Measurements from ENCODE around the gene NBEA.

The NBEA gene

GRCh38 chr13:35333157-35333556 lies 391.1 kb downstream of the NBEA start:
- Histone ChIP-seq H3K4me2 (no peak overlapping the region), H3K27me3 (no peaks in the 10 kb centered on the region), H3K9ac (no peak overlapping the region), H3K4me3 (no peak overlapping the region), H4K20me1 (no peaks in the 10 kb centered on the region), H3K36me3 (no peaks in the 10 kb centered on the region), H3K27ac (no peak overlapping the region), H3K9me3 (replicated peaks in 1 of 11) (peaks cover 0 to 12% (median 5%) of the 10 kb centered on the region in 11 experiments; a peak in 6 of 22 replicates), H3K4me1 (no peaks in the 10 kb centered on the region)
- no peak for TF ChIP-seq Cebpa-rat (IDR thresholded peaks at IDR 0.05)

- no peak for TF ChIP-seq Cebpa-rat (IDR thresholded peaks at IDR 0.05)
- Histone ChIP-seq H3K27ac (no peak overlapping the region), H4K20me1 (no peaks in the 10 kb centered on the region), H3K4me2 (no peak overlapping the region), H3K9me3 (replicated peaks in 1 of 11) (no peaks in the 10 kb centered on the region), H3K27me3 (no peaks in the 10 kb centered on the region), H3K36me3 (no peaks in the 10 kb centered on the region), H3K4me3 (no peak overlapping the region), H3K4me1 (no peaks in the 10 kb centered on the region), H3K9ac (no peak overlapping the region)
Measured at GRCh38 chr13:35342440-35342839, 400.4 kb downstream of the NBEA start.

GRCh38 chr13:35343417-35343816 lies 401.3 kb downstream of the NBEA start:
- H3K4me3 ChIP-seq, result no peak overlapping the region
- TF ChIP-seq Cebpa-rat (IDR thresholded peaks at IDR 0.05), result no peak
- no peak overlapping the region for H3K4me2 ChIP-seq
- H3K4me1 ChIP-seq, result no peaks in the 10 kb centered on the region
- no peaks in the 10 kb centered on the region for H3K27me3 ChIP-seq
- no peaks in the 10 kb centered on the region for H3K36me3 ChIP-seq
- H4K20me1 ChIP-seq, result no peaks in the 10 kb centered on the region
- no peak overlapping the region for H3K27ac ChIP-seq
- H3K9me3 ChIP-seq (replicated peaks in 1 of 11), result no peaks in the 10 kb centered on the region
- no peak overlapping the region for H3K9ac ChIP-seq

GRCh38 chr13:35345992-35346391 lies 403.9 kb downstream of the NBEA start:
- Histone ChIP-seq H3K9ac (no peak overlapping the region), H3K4me1 (no peaks in the 10 kb centered on the region), H3K27ac (no peak overlapping the region), H3K4me3 (no peak overlapping the region), H3K36me3 (no peaks in the 10 kb centered on the region), H4K20me1 (no peaks in the 10 kb centered on the region), H3K9me3 (replicated peaks in 1 of 11) (no peaks in the 10 kb centered on the region), H3K4me2 (no peak overlapping the region), H3K27me3 (no peaks in the 10 kb centered on the region)
- TF ChIP-seq Cebpa-rat (IDR thresholded peaks at IDR 0.05), result no peak

GRCh38 chr13:35346494-35346893 lies 404.4 kb downstream of the NBEA start:
- no peaks in the 10 kb centered on the region for H3K36me3 ChIP-seq
- H3K27me3 ChIP-seq, result no peaks in the 10 kb centered on the region
- no peaks in the 10 kb centered on the region for H3K9me3 ChIP-seq (replicated peaks in 1 of 11)
- H3K4me2 ChIP-seq, result no peak overlapping the region
- H3K9ac ChIP-seq, result no peak overlapping the region
- no peak overlapping the region for H3K27ac ChIP-seq
- H4K20me1 ChIP-seq, result no peaks in the 10 kb centered on the region
- H3K4me3 ChIP-seq, result no peak overlapping the region
- no peak for TF ChIP-seq Cebpa-rat (IDR thresholded peaks at IDR 0.05)
- H3K4me1 ChIP-seq, result no peaks in the 10 kb centered on the region

GRCh38 chr13:35347679-35348205 lies 405.7 kb downstream of the NBEA start:
- Histone ChIP-seq H3K9me3 (replicated peaks in 1 of 11) (no peaks in the 10 kb centered on the region), H3K4me3 (no peak overlapping the region), H3K4me1 (no peaks in the 10 kb centered on the region), H3K27me3 (no peaks in the 10 kb centered on the region), H3K27ac (no peak overlapping the region), H3K9ac (no peak overlapping the region), H3K4me2 (no peak overlapping the region), H4K20me1 (no peaks in the 10 kb centered on the region), H3K36me3 (no peaks in the 10 kb centered on the region)
- TF ChIP-seq Cebpa-rat (IDR thresholded peaks at IDR 0.05), result no peak

- H3K4me2 ChIP-seq, result no peak overlapping the region
- H3K27me3 ChIP-seq, result no peaks in the 10 kb centered on the region
- no peaks in the 10 kb centered on the region for H3K36me3 ChIP-seq
- H4K20me1 ChIP-seq, result no peaks in the 10 kb centered on the region
- no peaks in the 10 kb centered on the region for H3K9me3 ChIP-seq (replicated peaks in 1 of 11)
- H3K4me3 ChIP-seq, result no peak overlapping the region
- H3K9ac ChIP-seq, result no peak overlapping the region
- H3K27ac ChIP-seq, result no peak overlapping the region
- H3K4me1 ChIP-seq, result no peaks in the 10 kb centered on the region
- no peak for TF ChIP-seq Cebpa-rat (IDR thresholded peaks at IDR 0.05)
Measured at GRCh38 chr13:35349052-35349451, 407.0 kb downstream of the NBEA start.

- H3K4me1 ChIP-seq, result no peaks in the 10 kb centered on the region
- TF ChIP-seq Cebpa-rat (IDR thresholded peaks at IDR 0.05), result no peak
- no peaks in the 10 kb centered on the region for H3K9me3 ChIP-seq (replicated peaks in 1 of 11)
- no peaks in the 10 kb centered on the region for H3K27me3 ChIP-seq
- no peak overlapping the region for H3K27ac ChIP-seq
- H3K4me3 ChIP-seq, result no peak overlapping the region
- H3K36me3 ChIP-seq, result no peaks in the 10 kb centered on the region
- H3K4me2 ChIP-seq, result no peak overlapping the region
- H3K9ac ChIP-seq, result no peak overlapping the region
- H4K20me1 ChIP-seq, result no peaks in the 10 kb centered on the region
Measured at GRCh38 chr13:35349673-35350278, 407.7 kb downstream of the NBEA start.

- H3K27ac ChIP-seq, result no peak overlapping the region
- peaks cover 0 to 13% (median 0%) of the 10 kb centered on the region in 10 experiments; a peak in 3 of 20 replicates for H3K4me1 ChIP-seq
- no peaks in the 10 kb centered on the region for H3K36me3 ChIP-seq
- no peaks in the 10 kb centered on the region for H3K27me3 ChIP-seq
- no peaks in the 10 kb centered on the region for H4K20me1 ChIP-seq
- H3K4me3 ChIP-seq, result no peak overlapping the region
- no peak for TF ChIP-seq Cebpa-rat (IDR thresholded peaks at IDR 0.05)
- no peak overlapping the region for H3K4me2 ChIP-seq
- H3K9ac ChIP-seq, result no peak overlapping the region
- H3K9me3 ChIP-seq (replicated peaks in 1 of 11), result no peaks in the 10 kb centered on the region
Measured at GRCh38 chr13:35354285-35354684, 412.2 kb downstream of the NBEA start.

GRCh38 chr13:35354882-35355281 lies 412.8 kb downstream of the NBEA start:
- Histone ChIP-seq H3K4me2 (no peak overlapping the region), H4K20me1 (no peaks in the 10 kb centered on the region)
- no peak for TF ChIP-seq Cebpa-rat (IDR thresholded peaks at IDR 0.05)

More at GRCh38 chr13:35354882-35355281, 412.8 kb downstream of the NBEA start:
- Histone ChIP-seq H3K27me3 (no peaks in the 10 kb centered on the region), H3K4me1 (peaks cover 0 to 13% (median 0%) of the 10 kb centered on the region in 10 experiments; a peak in 3 of 20 replicates), H3K9me3 (replicated peaks in 1 of 11) (no peaks in the 10 kb centered on the region), H3K36me3 (no peaks in the 10 kb centered on the region), H3K4me3 (no peak overlapping the region), H3K27ac (no peak overlapping the region), H3K9ac (no peak overlapping the region)
